Activated CD8-positive, alpha-beta memory T cell treated with anti-CD3 and anti-CD28 coated beads for 36 hours (primary cell): ENCODE measurements around the gene PRKN. TPM values are rescaled to one million over a fixed set of nuclear protein-coding genes. Genes with fewer than 3 reads are reported as not detected.
"Not testable (repeated sequence)": the region's sequence is repeated elsewhere in the genome, so short reads cannot be mapped to it uniquely, and the experiment has no call there.

Experiments
- CTCF ChIA-PET: fragments of 350-600 bp; sonication (Branson Sonifier 250); formaldehyde crosslinking; loops from one replicate; lab custom pipeline; 2021; ENCODE audit warnings: antibody characterized with exemption; lab: Charles Lee
- POLR2A ChIA-PET: fragments of 350-600 bp; sonication (Branson Sonifier 250); formaldehyde crosslinking; loops from one replicate; lab custom pipeline; 2021; ENCODE audit warnings: antibody characterized with exemption; lab: Charles Lee
- total RNA-seq, 2 experiments: library from RNA; stranded (reverse); gene quantifications; one replicate each; pipeline ENCODE4 v1.2.3, GENCODE V29; 2021

The PRKN gene
- total RNA-seq, 2 experiments from 2014 or later, result not detected

GRCh38 chr6:162416831-162417537, 310.6 kb downstream of the PRKN start:
- POLR2A ChIA-PET, result no interaction called here
- CTCF ChIA-PET, result no interaction called here

GRCh38 chr6:162416307-162416706, 311.3 kb downstream of the PRKN start:
- ChIA-PET CTCF (no interaction called here), POLR2A (no interaction called here)

- ChIA-PET POLR2A (interaction anchor here (0.7 kb wide), 1 partner anchor 658 kb away, joined by 3 read pairs; no protein-coding TSS in a partner anchor), CTCF (no interaction called here)
Observed at GRCh38 chr6:162409741-162410691, 317.6 kb downstream of the PRKN start.

GRCh38 chr6:162408826-162409535, 318.6 kb downstream of the PRKN start:
- ChIA-PET POLR2A (interaction anchor here (0.7 kb wide), 1 partner anchor 659 kb away, joined by 3 read pairs; no protein-coding TSS in a partner anchor), CTCF (no interaction called here)

- ChIA-PET POLR2A (no interaction called here), CTCF (no interaction called here)
Observed at GRCh38 chr6:162404951-162405350, 322.6 kb downstream of the PRKN start.

- CTCF ChIA-PET, result no interaction called here
Observed at GRCh38 chr6:162403031-162403430, 324.5 kb downstream of the PRKN start.

GRCh38 chr6:162395181-162395580, 332.4 kb downstream of the PRKN start:
- CTCF ChIA-PET, result no interaction called here
- POLR2A ChIA-PET, result no interaction called here

More at GRCh38 chr6:162403031-162403430, 324.5 kb downstream of the PRKN start:
- POLR2A ChIA-PET, result no interaction called here

- CTCF ChIA-PET, POLR2A ChIA-PET: not testable (repeated sequence)
Observed at GRCh38 chr6:162390961-162391811, 336.4 kb downstream of the PRKN start.

- ChIA-PET POLR2A (no interaction called here), CTCF (no interaction called here)
Observed at GRCh38 chr6:162389343-162390085, 338.1 kb downstream of the PRKN start.

- ChIA-PET CTCF (interaction anchor here (0.6 kb wide), 1 partner anchor 21 kb away, joined by 3 read pairs; no protein-coding TSS in a partner anchor), POLR2A (no interaction called here)
Observed at GRCh38 chr6:162388383-162388777, 339.2 kb downstream of the PRKN start.

- POLR2A ChIA-PET, result no interaction called here
Observed at GRCh38 chr6:162387718-162388382, 339.7 kb downstream of the PRKN start.

GRCh38 chr6:162385980-162386379, 341.6 kb downstream of the PRKN start:
- CTCF ChIA-PET, result no interaction called here
- POLR2A ChIA-PET, result no interaction called here

More at GRCh38 chr6:162387718-162388382, 339.7 kb downstream of the PRKN start:
- CTCF ChIA-PET, result no interaction called here

- ChIA-PET CTCF (no interaction called here), POLR2A (no interaction called here)
Observed at GRCh38 chr6:162379757-162380409, 347.7 kb downstream of the PRKN start.

GRCh38 chr6:162377735-162378134, 349.8 kb downstream of the PRKN start:
- ChIA-PET POLR2A (no interaction called here), CTCF (no interaction called here)

GRCh38 chr6:162373868-162374267, 353.7 kb downstream of the PRKN start:
- ChIA-PET POLR2A (no interaction called here), CTCF (no interaction called here)

- POLR2A ChIA-PET, result no interaction called here
- CTCF ChIA-PET, result no interaction called here
Observed at GRCh38 chr6:162373192-162373591, 354.4 kb downstream of the PRKN start.

GRCh38 chr6:162372106-162372505, 355.5 kb downstream of the PRKN start:
- ChIA-PET POLR2A (no interaction called here), CTCF (no interaction called here)
